OCI-LY1 (cell line): ENCODE results near the gene ANKRD60.

ENCODE experiments used
- H2AFZ ChIP-seq: fragments of 200-600 bp; sonication (generic), shearing (Covaris generic); 2 replicates; pipeline ENCODE4 v1.6.0; 2014; ENCODE audit warnings: antibody characterized with exemption, mild to moderate bottlenecking, low read length
- H3F3A ChIP-seq: fragments of 200-600 bp; sonication (generic), shearing (Covaris generic); 2 replicates; pipeline ENCODE4 v1.6.0; 2014; ENCODE audit warnings: mild to moderate bottlenecking, antibody characterized with exemption, low read length, moderate library complexity; ENCODE audit not compliant: insufficient read depth
- H3K27ac ChIP-seq: fragments of 200-600 bp; sonication (generic); 2 replicates; pipeline ENCODE4 v1.5.1; 2014; ENCODE audit warnings: low read length, mixed run types, mild to moderate bottlenecking, low read depth; ENCODE audit not compliant: poor library complexity, severe bottlenecking
- H3K27me3 ChIP-seq: fragments of 200-600 bp; sonication (generic); 2 replicates; pipeline ENCODE4 v1.6.0; 2014; ENCODE audit warnings: antibody characterized with exemption, mild to moderate bottlenecking, low read length, moderate library complexity; ENCODE audit not compliant: insufficient read depth
- H3K36me3 ChIP-seq: fragments of 200-600 bp; sonication (generic); 2 replicates; pipeline ENCODE4 v1.6.1; 2014; ENCODE audit warnings: mild to moderate bottlenecking, antibody characterized with exemption, low read length, moderate library complexity, mixed read lengths; ENCODE audit not compliant: insufficient read depth
- H3K4me1 ChIP-seq: fragments of 200-600 bp; sonication (generic); 2 replicates; pipeline ENCODE4 v1.5.1; 2014; ENCODE audit warnings: mild to moderate bottlenecking, low read length, moderate library complexity; ENCODE audit not compliant: insufficient read depth, severe bottlenecking
- H3K4me2 ChIP-seq: fragments of 200-600 bp; sonication (generic), shearing (Covaris generic); 2 replicates; pipeline ENCODE4 v1.6.1; 2014; ENCODE audit warnings: low read length
- H3K4me3 ChIP-seq: fragments of 200-600 bp; sonication (generic); 2 replicates; pipeline ENCODE4 v1.5.1; 2014; ENCODE audit warnings: low read length, low read depth, mild to moderate bottlenecking, mixed read lengths; ENCODE audit not compliant: poor library complexity, severe bottlenecking
- H3K79me2 ChIP-seq: fragments of 200-600 bp; shearing (Covaris generic); 2 replicates; pipeline ENCODE4 v1.6.1; 2016; ENCODE audit warnings: mixed run types, low read length, mixed read lengths; ENCODE audit not compliant: insufficient read depth
- H3K9ac ChIP-seq: fragments of 200-600 bp; sonication (generic), shearing (Covaris generic); 2 replicates; pipeline ENCODE4 v1.6.1; 2014; ENCODE audit warnings: mild to moderate bottlenecking, low read length, mixed read lengths
- H3K9me2 ChIP-seq: fragments of 200-600 bp; sonication (generic), shearing (Covaris generic); 2 replicates; pipeline ENCODE4 v1.6.1; 2014; ENCODE audit warnings: low read depth, mild to moderate bottlenecking, low read length, mixed read lengths
- H3K9me3 ChIP-seq: fragments of 200-600 bp; shearing (Covaris generic); 2 replicates; pipeline ENCODE4 v1.6.1; 2014; ENCODE audit warnings: low read length, mixed read lengths
- H4K20me1 ChIP-seq: fragments of 200-600 bp; sonication (generic), shearing (Covaris generic); 2 replicates; pipeline ENCODE4 v1.6.0; 2016; ENCODE audit warnings: mild to moderate bottlenecking, low read length; ENCODE audit not compliant: insufficient read depth
- CTCF ChIP-seq: fragments of 200-600 bp; sonication (generic), shearing (Covaris generic); IDR thresholded peaks from 2 replicates; pipeline ENCODE4 v1.5.1; 2017; ENCODE audit warnings: mild to moderate bottlenecking, antibody characterized with exemption, low read length, moderate library complexity, mixed read lengths
- EZH2 ChIP-seq: fragments of 200-600 bp; sonication (generic), shearing (Covaris generic); IDR thresholded peaks from 2 replicates; pipeline ENCODE4 v1.8.0; 2017; ENCODE audit warnings: borderline replicate concordance, mixed run types, mild to moderate bottlenecking, antibody characterized with exemption, low read length, moderate library complexity, mixed read lengths

ANKRD60 gene

GRCh38 chr20:58175836-58176235, 52.6 kb downstream of the ANKRD60 start:
- Histone ChIP-seq H3K27ac (no peak overlapping the region), H4K20me1 (no peaks in the 10 kb centered on the region), H3K36me3 (no peaks in the 10 kb centered on the region), H3K4me3 (no peak overlapping the region), H3F3A (no peaks in the 10 kb centered on the region), H3K9me3 (no peaks in the 10 kb centered on the region), H3K27me3 (0 out of 2 replicates have a peak, but pooled peaks cover 7% of the 10 kb centered on the region), H3K9ac (no peak overlapping the region), H3K79me2 (no peaks in the 10 kb centered on the region), H3K4me2 (no peak overlapping the region), H3K9me2 (no peaks in the 10 kb centered on the region), H3K4me1 (no peaks in the 10 kb centered on the region), H2AFZ (no peak overlapping the region)
- TF ChIP-seq EZH2 (no peak), CTCF (no peak)

GRCh38 chr20:58175425-58175824, 53.0 kb downstream of the ANKRD60 start:
- no peak overlapping the region for H3K4me3 ChIP-seq
- no peak overlapping the region for H3K27ac ChIP-seq
- H4K20me1 ChIP-seq, result no peaks in the 10 kb centered on the region
- TF ChIP-seq EZH2 (no peak), CTCF (no peak)
- no peak overlapping the region for H3K4me2 ChIP-seq
- H3K36me3 ChIP-seq, result no peaks in the 10 kb centered on the region
- H3K4me1 ChIP-seq, result no peaks in the 10 kb centered on the region
- H3K9me3 ChIP-seq, result no peaks in the 10 kb centered on the region
- H3K79me2 ChIP-seq, result no peaks in the 10 kb centered on the region
- H3K27me3 ChIP-seq, result 0 out of 2 replicates have a peak, but pooled peaks cover 7% of the 10 kb centered on the region
- H3K9me2 ChIP-seq, result no peaks in the 10 kb centered on the region
- no peaks in the 10 kb centered on the region for H3F3A ChIP-seq
- H3K9ac ChIP-seq, result no peak overlapping the region
- H2AFZ ChIP-seq, result no peak overlapping the region

DNA sequence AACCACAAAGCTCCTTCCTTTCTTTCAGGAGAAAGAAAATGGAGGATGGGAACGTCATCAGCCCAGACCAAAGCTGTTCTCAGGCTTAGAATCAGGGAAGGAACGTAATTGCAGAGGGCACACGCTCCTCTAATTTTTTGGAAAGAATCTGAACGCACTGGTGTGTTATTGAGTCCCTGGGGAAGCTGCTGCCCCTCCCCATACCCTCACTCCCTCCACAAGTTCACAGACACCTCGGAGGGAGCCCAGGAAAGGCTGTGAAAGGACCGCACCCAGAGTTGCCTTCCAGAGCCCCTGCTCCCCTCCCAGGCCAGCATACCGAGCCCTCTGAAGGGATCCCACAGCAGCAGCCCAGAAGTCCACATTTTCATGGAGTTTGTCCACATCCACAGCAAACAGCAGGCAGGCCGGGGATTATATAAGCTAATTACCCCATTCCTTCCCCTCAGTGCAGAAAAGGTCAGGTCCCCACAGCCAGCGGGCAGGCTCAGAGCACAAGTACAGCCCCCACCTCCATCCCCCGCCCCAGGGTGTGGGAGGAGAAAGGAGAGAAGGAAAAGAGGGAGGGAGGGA, 53.7 kb downstream of the ANKRD60 start:
- Histone ChIP-seq H3K27me3 (0 out of 2 replicates have a peak, but pooled peaks cover 7% of the 10 kb centered on the region), H4K20me1 (no peaks in the 10 kb centered on the region), H2AFZ (no peak overlapping the region), H3K9ac (no peak overlapping the region), H3K9me3 (no peaks in the 10 kb centered on the region), H3K4me1 (no peaks in the 10 kb centered on the region), H3K27ac (no peak overlapping the region), H3K79me2 (no peaks in the 10 kb centered on the region), H3K9me2 (no peaks in the 10 kb centered on the region), H3K4me2 (no peak overlapping the region), H3K36me3 (no peaks in the 10 kb centered on the region), H3K4me3 (no peak overlapping the region), H3F3A (no peaks in the 10 kb centered on the region)
- TF ChIP-seq EZH2 (no peak), CTCF (no peak)
